Measurements from ENCODE around the gene OR1L4.

Gene OR1L4, protein sequence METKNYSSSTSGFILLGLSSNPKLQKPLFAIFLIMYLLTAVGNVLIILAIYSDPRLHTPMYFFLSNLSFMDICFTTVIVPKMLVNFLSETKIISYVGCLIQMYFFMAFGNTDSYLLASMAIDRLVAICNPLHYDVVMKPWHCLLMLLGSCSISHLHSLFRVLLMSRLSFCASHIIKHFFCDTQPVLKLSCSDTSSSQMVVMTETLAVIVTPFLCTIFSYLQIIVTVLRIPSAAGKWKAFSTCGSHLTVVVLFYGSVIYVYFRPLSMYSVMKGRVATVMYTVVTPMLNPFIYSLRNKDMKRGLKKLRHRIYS

DNA sequence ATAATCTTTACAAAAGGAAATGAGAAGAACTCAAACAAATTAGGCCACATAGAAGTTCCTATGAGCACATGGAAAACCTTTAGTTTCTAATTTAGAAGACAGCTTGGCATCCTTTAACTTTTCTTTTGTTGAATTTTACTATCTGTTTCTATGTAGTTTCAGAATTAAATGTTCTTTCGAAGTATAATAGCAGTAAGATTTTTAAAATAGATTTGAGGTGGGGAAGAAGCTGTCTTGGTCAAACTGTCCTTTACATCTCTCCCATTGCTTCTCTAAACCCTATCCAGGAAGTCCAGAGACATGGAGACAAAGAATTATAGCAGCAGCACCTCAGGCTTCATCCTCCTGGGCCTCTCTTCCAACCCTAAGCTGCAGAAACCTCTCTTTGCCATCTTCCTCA is at the start of gene OR1L4:
OR1L4 (plus strand) TSS at position 301 of the 400 bp plus-strand sequence; CDS start at position 301, 0 bp downstream.
- no peak for DNase-seq (ENCODE audit: low read depth)

DNA sequence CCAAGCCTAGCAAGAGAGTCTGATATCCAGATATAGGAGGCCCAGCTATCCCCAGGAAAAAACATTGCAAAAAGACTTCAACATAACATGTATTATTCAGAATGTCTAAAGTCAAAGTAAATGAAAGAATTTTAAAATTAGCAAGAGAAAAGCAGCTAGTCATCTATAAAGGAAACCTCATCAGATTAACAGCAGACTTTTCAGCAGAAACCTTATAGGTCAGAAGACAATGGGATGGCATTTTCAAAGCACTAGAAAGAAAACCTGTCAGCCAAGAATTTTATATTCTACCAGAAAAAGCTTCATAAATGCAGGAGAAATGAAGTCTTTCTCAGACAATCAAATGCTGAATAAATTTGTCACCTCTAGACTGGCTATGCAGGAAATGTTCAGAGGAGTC is 38.9 kb upstream of the OR1L4 start:
- no peak for DNase-seq (ENCODE audit: low read depth)

DNA sequence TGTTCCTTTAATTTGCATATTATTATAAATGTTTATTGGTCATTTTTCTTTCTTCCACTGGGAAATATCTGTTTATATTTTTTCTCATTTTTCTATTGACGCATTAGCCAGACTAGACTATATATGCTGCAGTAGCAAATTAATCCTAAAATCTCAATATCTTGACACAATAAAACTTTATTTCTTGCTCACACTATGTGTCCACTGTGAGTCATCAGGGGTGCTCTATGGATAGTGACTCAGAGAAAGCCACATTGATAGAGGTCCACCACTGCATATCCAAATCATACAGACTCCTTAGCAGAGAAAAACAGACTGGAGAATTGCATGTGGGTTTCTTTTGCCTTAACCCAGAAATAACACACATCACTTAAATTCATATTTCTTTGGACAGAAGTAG is 28.1 kb upstream of the OR1L4 start:
- DNase-seq (ENCODE audit: low read depth): no peak

- no peak for DNase-seq (ENCODE audit: low read depth)
These were observed 5.8 kb upstream of the OR1L4 start for GRCh38 chr9:122718038-122718437.

- DNase-seq (ENCODE audit: low read depth): no peak
These were observed 4.6 kb upstream of the OR1L4 start for GRCh38 chr9:122719218-122719617.

DNA sequence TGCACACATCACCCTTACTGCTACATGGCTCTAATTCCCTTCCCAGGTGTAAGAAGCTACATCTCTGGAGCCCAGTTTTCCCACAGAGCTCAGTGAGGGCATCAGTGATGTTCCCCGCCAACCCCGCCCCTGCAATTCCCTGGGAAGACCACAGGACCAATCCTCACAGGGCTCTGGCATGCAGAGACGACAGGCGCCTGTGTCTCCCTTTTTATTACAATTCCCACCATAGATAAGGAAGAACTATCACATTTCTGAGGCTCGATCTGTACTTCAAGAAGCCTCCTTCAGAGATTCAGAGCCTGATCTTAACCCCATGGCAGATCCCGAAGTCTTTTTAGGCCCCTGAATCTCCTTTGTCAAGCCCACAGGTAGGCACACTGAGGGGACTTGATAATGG is 18.2 kb downstream of the OR1L4 start, which contains the start of gene OR1L6:
OR1L6 (plus strand) TSS at position 301 of the 400 bp plus-strand sequence. CDS start 7,545 bp downstream, outside the sequence.
- DNase-seq (ENCODE audit: low read depth): no peak

GRCh38 chr9:122754825-122755224 is 31.0 kb downstream of the OR1L4 start:
- no peak for DNase-seq (ENCODE audit: low read depth)

- no peak for DNase-seq (ENCODE audit: low read depth)
These were observed 44.0 kb downstream of the OR1L4 start for GRCh38 chr9:122767817-122768216.
